RWPE2 (cell line): ENCODE data around the gene SEMA3D.

ENCODE experiments used
- ATAC-seq: fragments of 200-7000 bp; cut with Tn5 transposase; 3 replicates; pipeline ENCODE4 v1.9.1; 2021; ENCODE audit warnings: low read depth
- DNase-seq: peaks from one replicate; pipeline ENCODE4 v3.0.0-alpha.2; 2020; ENCODE audit warnings: low spot score
- H3K27ac ChIP-seq: fragments of 450-650 bp; 2 replicates; pipeline ENCODE4 v1.5.1; 2017; ENCODE audit warnings: mild to moderate bottlenecking; ENCODE audit not compliant: poor library complexity, severe bottlenecking
- H3K27me3 ChIP-seq: fragments of 250-450 bp; sonication (Bioruptor Pico); 2 replicates; pipeline ENCODE4 v1.5.1; 2021; ENCODE audit warnings: mild to moderate bottlenecking, moderate library complexity; ENCODE audit not compliant: insufficient read depth, poor library complexity, severe bottlenecking
- H3K36me3 ChIP-seq: fragments of 250-450 bp; sonication (Bioruptor Pico); 2 replicates; pipeline ENCODE4 v1.5.1; 2020; ENCODE audit warnings: low read depth, mild to moderate bottlenecking, moderate library complexity
- H3K4me1 ChIP-seq: fragments of 250-450 bp; sonication (Bioruptor Pico); 2 replicates; pipeline ENCODE4 v1.5.1; 2021; ENCODE audit warnings: mild to moderate bottlenecking, moderate library complexity; ENCODE audit not compliant: insufficient read depth, poor library complexity, severe bottlenecking
- H3K4me3 ChIP-seq: fragments of 250-450 bp; sonication (Bioruptor Pico); 2 replicates; pipeline ENCODE4 v1.5.1; 2021; ENCODE audit warnings: mild to moderate bottlenecking, moderate library complexity; ENCODE audit not compliant: severe bottlenecking
- H3K9me3 ChIP-seq: fragments of 250-450 bp; sonication (Bioruptor Pico); 2 replicates; pipeline ENCODE4 v1.5.1; 2021; ENCODE audit warnings: mild to moderate bottlenecking, moderate library complexity; ENCODE audit not compliant: severe bottlenecking
- CTCF ChIP-seq: fragments of 450-650 bp; IDR thresholded peaks from one replicate; pipeline ENCODE4 v1.5.1; 2017; ENCODE audit warnings: mild to moderate bottlenecking, moderate library complexity; ENCODE audit not compliant: poor library complexity, severe bottlenecking

SEMA3D gene

DNA sequence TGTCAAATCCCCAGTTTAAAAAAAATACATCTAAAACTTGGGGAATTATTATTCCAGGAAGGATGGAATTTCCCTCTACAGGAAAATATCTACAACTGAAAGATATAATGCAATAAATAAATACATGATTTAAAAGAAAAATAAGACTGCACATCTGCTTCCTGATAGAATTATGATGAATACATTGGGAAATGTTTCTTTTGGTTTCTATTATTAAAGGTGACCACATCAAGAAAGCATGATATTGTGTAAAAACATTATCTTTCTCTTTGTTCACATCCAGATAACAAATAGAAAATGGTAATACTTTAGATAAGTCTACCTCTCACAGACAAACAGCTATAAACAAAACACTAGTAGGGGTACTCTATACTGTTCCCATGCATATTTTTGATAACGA lies 19.2 kb downstream of the SEMA3D start:
- ATAC-seq = no peak
- H3K36me3 ChIP-seq = no peaks in the 10 kb centered on the region
- H3K27ac ChIP-seq = no peak overlapping the region
- H3K27me3 ChIP-seq = no peaks in the 10 kb centered on the region
- no peak overlapping the region for H3K4me3 ChIP-seq
- no peaks in the 10 kb centered on the region for H3K9me3 ChIP-seq
- H3K4me1 ChIP-seq = no peaks in the 10 kb centered on the region
- no peak for TF ChIP-seq CTCF
- DNase-seq = no peak

- ATAC-seq = no peak
- DNase-seq = no peak
- Histone ChIP-seq H3K27me3 (no peaks in the 10 kb centered on the region), H3K36me3 (no peaks in the 10 kb centered on the region), H3K9me3 (no peaks in the 10 kb centered on the region), H3K27ac (no peak overlapping the region), H3K4me1 (peaks cover 12% of the 10 kb centered on the region), H3K4me3 (no peak overlapping the region)
- no peak for TF ChIP-seq CTCF
Observed at GRCh38 chr7:85165263-85165662, 21.6 kb downstream of the SEMA3D start.

- no peak for ATAC-seq
- H3K4me3 ChIP-seq = no peak overlapping the region
- H3K4me1 ChIP-seq = peaks cover 18% of the 10 kb centered on the region
- no peak for TF ChIP-seq CTCF
- H3K36me3 ChIP-seq = no peaks in the 10 kb centered on the region
- no peaks in the 10 kb centered on the region for H3K27me3 ChIP-seq
- H3K27ac ChIP-seq = no peak overlapping the region
- no peak for DNase-seq
- no peaks in the 10 kb centered on the region for H3K9me3 ChIP-seq
Observed at GRCh38 chr7:85164376-85164775, 22.5 kb downstream of the SEMA3D start.

DNA sequence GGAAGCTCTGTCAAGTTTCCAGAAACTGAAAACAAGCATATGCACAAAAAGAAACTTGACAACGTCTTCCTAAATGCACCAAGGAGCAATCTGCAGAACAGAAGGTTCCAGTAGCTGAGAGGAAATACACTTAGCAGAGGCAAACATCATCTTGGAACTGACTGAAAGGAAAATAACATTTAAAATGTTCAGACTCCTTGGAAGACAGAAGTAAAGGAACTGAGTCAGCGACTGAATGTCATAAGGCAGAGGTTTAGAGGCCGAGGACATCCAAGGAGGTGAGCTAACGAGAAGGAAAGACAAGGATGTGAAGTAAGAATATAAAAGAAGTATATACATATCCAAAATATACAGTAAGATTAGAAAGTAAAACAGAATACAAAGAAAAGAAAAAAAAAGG lies 24.1 kb downstream of the SEMA3D start:
- ATAC-seq (no peak), DNase-seq (no peak)
- no peak overlapping the region for H3K4me3 ChIP-seq
- no peaks in the 10 kb centered on the region for H3K9me3 ChIP-seq
- H3K36me3 ChIP-seq = no peaks in the 10 kb centered on the region
- no peak for TF ChIP-seq CTCF
- H3K27ac ChIP-seq = no peak overlapping the region
- no peaks in the 10 kb centered on the region for H3K27me3 ChIP-seq
- peaks cover 18% of the 10 kb centered on the region for H3K4me1 ChIP-seq

GRCh38 chr7:85160223-85160622 lies 26.6 kb downstream of the SEMA3D start:
- DNase-seq = no peak
- Histone ChIP-seq H3K9me3 (no peaks in the 10 kb centered on the region), H3K36me3 (no peaks in the 10 kb centered on the region), H3K4me3 (no peak overlapping the region), H3K27me3 (no peaks in the 10 kb centered on the region), H3K27ac (peak overlapping the region; percentile 62), H3K4me1 (peaks cover 18% of the 10 kb centered on the region)
- TF ChIP-seq CTCF = no peak
- peak; percentile 87 for ATAC-seq
